Panc1 (cell line): ENCODE data around the gene ADD1. TPM values are rescaled to one million over a fixed set of nuclear protein-coding genes. Genes with fewer than 3 reads are reported as not detected.

Experiments
- ATAC-seq: fragments of 200-7000 bp; cut with Tn5 transposase; 2 replicates; pipeline ENCODE4 v1.9.1; 2020; ENCODE audit warnings: mild to moderate bottlenecking, moderate library complexity
- BruUV-seq: library from RNA; stranded (reverse); fragments of 400-500 nt; replicated peaks from 2 replicates; lab custom pipeline; 2021; lab: Mats Ljungman, UMichigan
- CTCF ChIA-PET: fragments of 300-600 bp; sonication (Branson Sonifier 250); formaldehyde crosslinking; loops from one replicate; lab custom pipeline; 2022; ENCODE audit warnings: antibody characterized with exemption; lab: Charles Lee
- POLR2A ChIA-PET: fragments of 300-600 bp; sonication (Branson Sonifier 250); formaldehyde crosslinking; loops from one replicate; lab custom pipeline; 2022; ENCODE audit warnings: antibody characterized with exemption; lab: Charles Lee
- DNase-seq: peaks from one replicate; pipeline ENCODE4 v3.0.0-alpha.2; 2010; ENCODE audit warnings: low read depth, low spot score
- H3K27ac ChIP-seq: 2 replicates; pipeline ENCODE4 v1.5.1; 2011; ENCODE audit warnings: mild to moderate bottlenecking, low read length, inconsistent platforms
- H3K27me3 ChIP-seq: fragments of 200-500 bp; sonication (Bioruptor generic); 2 replicates; pipeline ENCODE4 v1.6.0; 2014; ENCODE audit warnings: low read length, inconsistent platforms; ENCODE audit not compliant: control insufficient read depth, insufficient read depth
- H3K36me3 ChIP-seq: fragments of 200-500 bp; sonication (Bioruptor generic); 2 replicates; pipeline ENCODE4 v1.5.1; 2014; ENCODE audit warnings: inconsistent platforms, mild to moderate bottlenecking, low read length, moderate library complexity; ENCODE audit not compliant: control insufficient read depth, insufficient read depth
- H3K4me1 ChIP-seq: 2 replicates; pipeline ENCODE4 v1.5.1; 2011; ENCODE audit warnings: inconsistent platforms, mild to moderate bottlenecking, low read length, moderate library complexity; ENCODE audit not compliant: control insufficient read depth, insufficient read depth
- H3K4me3 ChIP-seq, 2 experiments: 2 replicates each; pipeline ENCODE4 v1.5.1; 2011 to 2012; ENCODE audit warnings: low read depth in 2 of 2, low read length in 2 of 2, mild to moderate bottlenecking in 2 of 2, inconsistent platforms in 1 of 2, moderate library complexity in 1 of 2
- H3K9me3 ChIP-seq: fragments of 200-500 bp; sonication (Bioruptor generic); 2 replicates; pipeline ENCODE4 v1.5.1; 2014; ENCODE audit warnings: low read depth, mild to moderate bottlenecking, inconsistent platforms, low read length, moderate library complexity; ENCODE audit not compliant: control insufficient read depth, insufficient read depth
- CTCF ChIP-seq: fragments of 450-650 bp; IDR thresholded peaks from 2 replicates; pipeline ENCODE4 v1.5.1; 2017; ENCODE audit warnings: mild to moderate bottlenecking
- POLR2AphosphoS5 ChIP-seq: IDR thresholded peaks from 2 replicates; pipeline ENCODE4 v1.6.1; 2012; ENCODE audit warnings: mild to moderate bottlenecking, low read depth, low read length, moderate library complexity
- REST ChIP-seq, 2 experiments: IDR thresholded peaks; 2 replicates each; pipeline ENCODE4 v1.6.1; 2011 to 2012; ENCODE audit warnings: low read depth in 2 of 2, control low read depth in 1 of 2, low read length in 1 of 2, mild to moderate bottlenecking in 1 of 2, moderate library complexity in 1 of 2; ENCODE audit not compliant: insufficient read depth in 1 of 2
- SIN3A ChIP-seq: IDR thresholded peaks from 2 replicates; pipeline ENCODE4 v1.6.1; 2012; ENCODE audit warnings: low read depth, mild to moderate bottlenecking, low read length, moderate library complexity, borderline replicate concordance; ENCODE audit not compliant: insufficient read depth
- TCF7L2 ChIP-seq: IDR thresholded peaks from 2 replicates; pipeline ENCODE4 v1.6.1; 2011; ENCODE audit warnings: mild to moderate bottlenecking, low read depth, low read length, inconsistent platforms
- in situ Hi-C: cut with HindIII; loops from 2 replicates; pipeline ENCODE4 v1.10.0; 2016; ENCODE audit warnings: low sequenced_read_pairs, low pct_unique_long_range_greater_than_20kb
- intact Hi-C: fragments of 100-400 bp; cut with micrococcal nuclease; formaldehyde crosslinking; loops from one replicate; pipeline ENCODE4 v1.10.0; 2022; ENCODE audit not compliant: unreplicated experiment
- total RNA-seq: library from RNA; stranded (reverse); gene quantifications from one replicate; pipeline ENCODE4 v1.2.1, GENCODE V29; 2021; ENCODE audit not compliant: unreplicated experiment

ADD1 gene
- total RNA-seq, 1 experiment from 2014 or later = 158 TPM

- DNase-seq (no peak), ATAC-seq (peak; percentile 62; the same call in 1 of the 2 replicates)
- CTCF ChIA-PET = no interaction called here
- intact Hi-C loops (no loop called here), in situ Hi-C loops (no loop called here)
- no peak overlapping the region for H3K4me3 ChIP-seq
- TF ChIP-seq CTCF (no peak; the same call in 1 of the 2 replicates), SIN3A (no peak), REST (IDR thresholded peaks at IDR 0.05; ENCODE audit: insufficient read depth in 1 of 2, low read depth in 2 of 2, low read length in 1 of 2) (no peak), POLR2AphosphoS5 (no peak), TCF7L2 (no peak)
- H3K36me3 ChIP-seq = no peaks in the 10 kb centered on the region
- H3K27ac ChIP-seq = no peak overlapping the region
- POLR2A ChIA-PET = no interaction called here
- BruUV-seq = no TSS peak
- no peaks in the 10 kb centered on the region for H3K27me3 ChIP-seq
- no peaks in the 10 kb centered on the region for H3K4me1 ChIP-seq
- H3K9me3 ChIP-seq = no peaks in the 10 kb centered on the region
Measured at GRCh38 chr4:2910409-2910808, 66.8 kb downstream of the ADD1 start.

DNA sequence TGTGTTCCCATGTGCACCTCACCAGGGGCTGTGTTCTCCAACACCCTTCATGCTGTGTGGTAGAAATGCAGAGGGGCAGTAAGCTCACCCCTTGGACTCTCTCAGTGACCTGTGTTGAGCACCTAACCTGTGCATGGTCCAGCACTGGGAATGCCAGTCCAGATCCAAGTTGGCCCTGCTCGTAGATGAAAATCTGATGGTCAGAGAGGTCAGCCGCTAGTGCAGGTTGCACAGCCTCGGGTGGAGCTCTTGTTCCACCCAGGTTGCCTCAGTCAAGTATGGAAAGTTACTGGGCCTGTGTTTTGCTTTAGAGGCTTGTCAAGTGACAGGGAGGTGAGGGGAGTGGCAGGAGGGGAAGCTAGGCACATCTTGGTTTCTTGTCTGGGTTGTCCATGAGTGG lies 68.2 kb downstream of the ADD1 start:
- TF ChIP-seq CTCF (no peak), POLR2AphosphoS5 (no peak), SIN3A (no peak), REST (IDR thresholded peaks at IDR 0.05; ENCODE audit: insufficient read depth in 1 of 2, low read depth in 2 of 2, low read length in 1 of 2) (no peak), TCF7L2 (no peak)
- CTCF ChIA-PET = no interaction called here
- intact Hi-C loops = no loop called here

More for the DNA sequence above, 68.2 kb downstream of the ADD1 start:
- BruUV-seq = no TSS peak
- in situ Hi-C loops = no loop called here
- no peak overlapping the region for H3K27ac ChIP-seq
- POLR2A ChIA-PET = interaction anchor here (0.7 kb wide), 1 partner anchor 23 kb away, joined by 6 read pairs; no protein-coding TSS in a partner anchor
- ATAC-seq (no peak), DNase-seq (no peak)
- H3K27me3 ChIP-seq = no peaks in the 10 kb centered on the region
- H3K4me1 ChIP-seq = no peaks in the 10 kb centered on the region
- no peaks in the 10 kb centered on the region for H3K9me3 ChIP-seq
- H3K36me3 ChIP-seq = no peaks in the 10 kb centered on the region
- no peak overlapping the region for H3K4me3 ChIP-seq
